ENCODE measurements around the gene MCOLN1. TPM values are rescaled to one million over a fixed set of nuclear protein-coding genes. Genes with fewer than 3 reads are reported as not detected.
A peak's percentile ranks its signal among the peaks of the same experiment; 100 is the strongest.

MCOLN1 gene
- total and polyA plus RNA-seq, 9 of the 15 experiments (the other 6 are each of a cell fraction or from before 2014, with no cell fraction given), result 0.25 to 15.4 (median 7.1) TPM

DNA sequence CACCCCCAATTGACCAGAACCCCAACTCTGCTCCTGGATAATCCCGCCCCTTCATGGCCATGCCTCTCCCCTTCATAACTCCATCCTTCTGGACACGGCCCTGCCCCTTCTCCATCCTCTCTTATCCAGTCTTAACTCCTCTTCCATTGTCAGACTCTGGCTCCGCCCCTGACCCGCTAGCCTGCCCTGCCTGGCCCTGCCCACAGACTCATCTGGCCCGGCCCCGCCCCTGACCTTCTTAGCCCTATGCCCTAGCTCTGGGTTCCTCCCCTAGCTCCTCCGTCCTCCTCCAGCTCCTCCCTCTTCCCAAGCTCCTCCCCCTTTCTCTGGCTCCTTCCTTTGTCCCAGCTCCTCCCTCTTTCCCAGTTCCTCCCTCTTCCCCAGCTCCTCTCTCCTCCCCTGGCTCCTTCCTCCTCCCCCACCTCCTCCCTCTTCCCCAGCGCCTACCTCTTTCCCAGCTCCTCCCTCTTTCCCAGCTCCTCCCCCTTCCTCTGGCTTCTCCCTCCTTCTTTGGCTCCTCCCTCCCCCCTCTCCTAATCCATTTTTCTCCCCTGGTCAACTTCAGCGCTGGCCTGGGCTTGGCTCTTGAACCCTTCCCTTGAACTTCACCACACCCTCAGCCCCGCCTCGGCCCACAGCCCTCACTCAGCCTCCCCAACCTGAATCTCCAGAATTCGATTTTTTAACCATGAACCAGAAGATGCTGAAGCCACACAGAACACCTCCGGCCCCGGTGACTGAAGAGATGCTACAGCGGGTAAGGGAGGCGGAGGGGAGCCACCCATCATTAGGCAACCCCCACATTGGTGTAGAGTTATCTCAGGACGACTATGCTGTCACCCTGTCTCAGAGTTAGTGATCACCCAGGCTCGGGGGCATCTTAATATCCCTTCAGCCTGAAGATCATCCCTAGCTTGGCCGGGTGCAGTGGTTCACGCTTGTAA is 15.8 kb upstream of the MCOLN1 start (continued):
- TF ChIP-seq ZNF217 (CRISPR knock-in tag; IDR thresholded peaks at IDR 0.05) (no peak), FIP1L1 (IDR thresholded peaks at IDR 0.05; ENCODE audit: low read depth, low read length, poor library complexity, severe bottlenecking) (no peak), GATAD2A (IDR thresholded peaks at IDR 0.05) (peak; percentile 75; the same call in 1 of the 2 replicates), PTRF (tag; IDR thresholded peaks at IDR 0.05) (no peak), GABPB2 (CRISPR knock-in tag; conservative IDR thresholded peaks at IDR 0.05) (no peak), NFIC (IDR thresholded peaks at IDR 0.05) (no peak), ZSCAN32 (CRISPR knock-in tag; IDR thresholded peaks at IDR 0.05) (no peak)
- TF ChIP-seq, protein P1, sequence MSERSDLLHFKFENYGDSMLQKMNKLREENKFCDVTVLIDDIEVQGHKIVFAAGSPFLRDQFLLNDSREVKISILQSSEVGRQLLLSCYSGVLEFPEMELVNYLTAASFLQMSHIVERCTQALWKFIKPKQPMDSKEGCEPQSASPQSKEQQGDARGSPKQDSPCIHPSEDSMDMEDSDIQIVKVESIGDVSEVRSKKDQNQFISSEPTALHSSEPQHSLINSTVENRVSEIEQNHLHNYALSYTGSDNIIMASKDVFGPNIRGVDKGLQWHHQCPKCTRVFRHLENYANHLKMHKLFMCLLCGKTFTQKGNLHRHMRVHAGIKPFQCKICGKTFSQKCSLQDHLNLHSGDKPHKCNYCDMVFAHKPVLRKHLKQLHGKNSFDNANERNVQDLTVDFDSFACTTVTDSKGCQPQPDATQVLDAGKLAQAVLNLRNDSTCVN (CRISPR knock-in tag; IDR thresholded peaks at IDR 0.05), result peak; percentile 98

DNA sequence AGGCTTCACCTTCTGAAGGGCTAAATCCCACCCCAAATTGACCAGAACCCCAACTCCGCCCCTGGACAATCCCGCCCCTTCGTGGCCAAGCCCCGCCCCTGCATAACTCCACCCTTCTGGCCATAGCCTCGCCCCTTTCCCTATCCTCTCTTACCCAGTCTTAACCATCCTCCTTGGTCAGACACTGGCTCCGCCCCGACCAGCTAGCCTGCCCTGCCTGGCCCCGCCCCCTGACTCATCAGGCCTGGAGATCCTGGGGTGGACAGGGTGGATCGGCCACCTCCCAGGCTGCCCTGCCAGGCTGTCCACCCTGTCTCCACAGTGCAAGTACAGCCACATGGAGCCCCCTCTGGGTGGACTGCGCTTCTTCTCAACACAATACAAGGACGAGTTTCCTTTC is 14.5 kb upstream of the MCOLN1 start:
- H4K20me1 ChIP-seq (replicated peaks; ENCODE audit: control insufficient read depth, insufficient read depth, low read length), result no peaks in the 10 kb centered on the region
- POLR2A ChIA-PET, result interaction anchor here (0.6 to 1.0 kb wide), 3 partner anchors 10 to 11 kb away, joined by 3 read pairs; a partner anchor contains a TSS
- intact Hi-C loops (cut with micrococcal nuclease) (no loop called here), in situ Hi-C loops (cut with MboI) (no loop called here)
- no peaks in the 10 kb centered on the region for H3K9me1 ChIP-seq (ENCODE audit: control insufficient read depth, insufficient read depth, low read length)
- 1% methylated on average over 10 of the region's 11 CpGs for WGBS (ENCODE audit: insufficient coverage, low coverage, missing lambda C conversion rate)
- no peak overlapping the region for H3K27ac ChIP-seq (ENCODE audit: extremely low read depth, low read depth, low read length)
- CTCF ChIA-PET (ENCODE audit: low intra/inter-chr PET ratio), result no interaction called here
- H3K27me3 ChIP-seq (ENCODE audit: control insufficient read depth in 2 of 2, insufficient read depth in 2 of 2, low read length in 2 of 2), result no peaks in the 10 kb centered on the region
- no peaks in the 10 kb centered on the region for H3K36me3 ChIP-seq (ENCODE audit: control insufficient read depth, insufficient read depth, low read length)
- no TSS peak for BruUV-seq (replicated peaks)
- DNase-seq (ENCODE audit: extremely low read depth in 1 of 4, low spot score in 3 of 4) (peak; percentile 91 to 97 (median 92)), ATAC-seq (peak; percentile 93), FAIRE-seq (peak; percentile 100)
- H3K79me2 ChIP-seq (ENCODE audit: control insufficient read depth, insufficient read depth, low read length), result no peaks in the 10 kb centered on the region
- peak overlapping the region; percentile 57 for H3K4me2 ChIP-seq (ENCODE audit: insufficient read depth, low read length)
- no peaks in the 10 kb centered on the region for H3K9me3 ChIP-seq (replicated peaks; ENCODE audit: control insufficient read depth, insufficient read depth, low read depth, low read length)
- H3K4me3 ChIP-seq, result no peak overlapping the region
- H3K9ac ChIP-seq (ENCODE audit: insufficient read depth in 1 of 2, low read depth in 2 of 2, low read length in 2 of 2), result peak overlapping the region in 1 of 2 experiments; percentile 72; a peak in 1 of 4 replicates
- peaks cover 24 to 39% of the 10 kb centered on the region in 2 experiments for H3K4me1 ChIP-seq (replicated peaks in 1 of 2; ENCODE audit: control insufficient read depth in 2 of 2, insufficient read depth in 2 of 2, low read length in 2 of 2)
- peak overlapping the region; percentile 57 for H2AFZ ChIP-seq (ENCODE audit: low read depth, low read length)
- TF ChIP-seq PTRF (tag; IDR thresholded peaks at IDR 0.05), result no peak
- TF ChIP-seq ARID1B (IDR thresholded peaks at IDR 0.05), result 0 out of 2 replicates have a peak, but pooled peaks have one; percentile 9
- TF ChIP-seq C11orf30 (IDR thresholded peaks at IDR 0.05; ENCODE audit: low read depth), result peak; percentile 53; the same call in 1 of the 2 replicates
- TF ChIP-seq JUN (IDR thresholded peaks at IDR 0.05; ENCODE audit: borderline replicate concordance, low read depth, low read length), result peak; percentile 74; the same call in 1 of the 2 replicates
- no peak for TF ChIP-seq JUN (CRISPR knock-in tag; IDR thresholded peaks at IDR 0.05; ENCODE audit: borderline replicate concordance)
- TF ChIP-seq NFATC3 (IDR thresholded peaks at IDR 0.05), result no peak
- 0 out of 4 replicates have a peak, but pooled peaks of 1 of the 2 experiments have one; percentile 23 for TF ChIP-seq MAZ (CRISPR knock-in tag; conservative IDR thresholded peaks at IDR 0.05 in 1 of 2, IDR thresholded peaks at IDR 0.05 in 1 of 2)
- TF ChIP-seq, protein P2, sequence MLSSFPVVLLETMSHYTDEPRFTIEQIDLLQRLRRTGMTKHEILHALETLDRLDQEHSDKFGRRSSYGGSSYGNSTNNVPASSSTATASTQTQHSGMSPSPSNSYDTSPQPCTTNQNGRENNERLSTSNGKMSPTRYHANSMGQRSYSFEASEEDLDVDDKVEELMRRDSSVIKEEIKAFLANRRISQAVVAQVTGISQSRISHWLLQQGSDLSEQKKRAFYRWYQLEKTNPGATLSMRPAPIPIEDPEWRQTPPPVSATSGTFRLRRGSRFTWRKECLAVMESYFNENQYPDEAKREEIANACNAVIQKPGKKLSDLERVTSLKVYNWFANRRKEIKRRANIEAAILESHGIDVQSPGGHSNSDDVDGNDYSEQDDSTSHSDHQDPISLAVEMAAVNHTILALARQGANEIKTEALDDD (IDR thresholded peaks at IDR 0.05), result peak; percentile 90
- peak; percentile 10; the same call in 1 of the 2 replicates for TF ChIP-seq MAFK (IDR thresholded peaks at IDR 0.05; ENCODE audit: low read length)
- TF ChIP-seq, protein P3, sequence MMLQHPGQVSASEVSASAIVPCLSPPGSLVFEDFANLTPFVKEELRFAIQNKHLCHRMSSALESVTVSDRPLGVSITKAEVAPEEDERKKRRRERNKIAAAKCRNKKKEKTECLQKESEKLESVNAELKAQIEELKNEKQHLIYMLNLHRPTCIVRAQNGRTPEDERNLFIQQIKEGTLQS (IDR thresholded peaks at IDR 0.05), result peak; percentile 79
- TF ChIP-seq, protein P3 (CRISPR knock-in tag; conservative IDR thresholded peaks at IDR 0.05), result no peak

Measured in K562 (cell line).